Measurements from ENCODE around the gene IL17RE. TPM values are rescaled to one million over a fixed set of nuclear protein-coding genes. Genes with fewer than 3 reads are reported as not detected.
A peak's percentile ranks its signal among the peaks of the same experiment; 100 is the strongest.

The IL17RE gene
- total and polyA plus RNA-seq, 9 of the 15 experiments (the other 6 are each of a cell fraction or from before 2014, with no cell fraction given) = 0.32 to 1.9 (median 0.51) TPM; not detected in 4

GRCh38 chr3:9933561-9934234 is 31.1 kb downstream of the IL17RE start, which contains the start of gene CRELD1 (continued):
- TF ChIP-seq, protein P1, sequence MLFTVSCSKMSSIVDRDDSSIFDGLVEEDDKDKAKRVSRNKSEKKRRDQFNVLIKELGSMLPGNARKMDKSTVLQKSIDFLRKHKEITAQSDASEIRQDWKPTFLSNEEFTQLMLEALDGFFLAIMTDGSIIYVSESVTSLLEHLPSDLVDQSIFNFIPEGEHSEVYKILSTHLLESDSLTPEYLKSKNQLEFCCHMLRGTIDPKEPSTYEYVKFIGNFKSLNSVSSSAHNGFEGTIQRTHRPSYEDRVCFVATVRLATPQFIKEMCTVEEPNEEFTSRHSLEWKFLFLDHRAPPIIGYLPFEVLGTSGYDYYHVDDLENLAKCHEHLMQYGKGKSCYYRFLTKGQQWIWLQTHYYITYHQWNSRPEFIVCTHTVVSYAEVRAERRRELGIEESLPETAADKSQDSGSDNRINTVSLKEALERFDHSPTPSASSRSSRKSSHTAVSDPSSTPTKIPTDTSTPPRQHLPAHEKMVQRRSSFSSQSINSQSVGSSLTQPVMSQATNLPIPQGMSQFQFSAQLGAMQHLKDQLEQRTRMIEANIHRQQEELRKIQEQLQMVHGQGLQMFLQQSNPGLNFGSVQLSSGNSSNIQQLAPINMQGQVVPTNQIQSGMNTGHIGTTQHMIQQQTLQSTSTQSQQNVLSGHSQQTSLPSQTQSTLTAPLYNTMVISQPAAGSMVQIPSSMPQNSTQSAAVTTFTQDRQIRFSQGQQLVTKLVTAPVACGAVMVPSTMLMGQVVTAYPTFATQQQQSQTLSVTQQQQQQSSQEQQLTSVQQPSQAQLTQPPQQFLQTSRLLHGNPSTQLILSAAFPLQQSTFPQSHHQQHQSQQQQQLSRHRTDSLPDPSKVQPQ (CRISPR knock-in tag; IDR thresholded peaks at IDR 0.05; ENCODE audit: borderline replicate concordance) = no peak
- TF ChIP-seq RFX1 (IDR thresholded peaks at IDR 0.05) (no peak), TEAD1 (CRISPR knock-in tag; IDR thresholded peaks at IDR 0.05) (peak in 1 of 2 experiments; percentile 83; a peak in 1 of 4 replicates), NR3C1 (CRISPR knock-in tag; IDR thresholded peaks at IDR 0.05) (peak; percentile 73; the same call in 1 of the 2 replicates), POLR2G (IDR thresholded peaks at IDR 0.05; ENCODE audit: low read depth, low read length) (peak; percentile 87), ERF (CRISPR knock-in tag; IDR thresholded peaks at IDR 0.05) (0 out of 2 replicates have a peak, but pooled peaks have one; percentile 71), VEZF1 (CRISPR knock-in tag; IDR thresholded peaks at IDR 0.05) (peak; percentile 82), DDX20 (tag; IDR thresholded peaks at IDR 0.05; ENCODE audit: low read depth) (no peak), BCOR (IDR thresholded peaks at IDR 0.05) (no peak), ELF4 (CRISPR knock-in tag; IDR thresholded peaks at IDR 0.05) (0 out of 2 replicates have a peak, but pooled peaks have one; percentile 43), ETV1 (tag; conservative IDR thresholded peaks at IDR 0.05; ENCODE audit: low read depth) (peak; percentile 87), ZNF589 (CRISPR knock-in tag; IDR thresholded peaks at IDR 0.05; ENCODE audit: low read depth) (peak; percentile 57; the same call in 1 of the 2 replicates), ZNF584 (CRISPR knock-in tag; IDR thresholded peaks at IDR 0.05; ENCODE audit: low read depth) (no peak), MCM7 (IDR thresholded peaks at IDR 0.05) (no peak)
- TF ChIP-seq, protein P2, sequence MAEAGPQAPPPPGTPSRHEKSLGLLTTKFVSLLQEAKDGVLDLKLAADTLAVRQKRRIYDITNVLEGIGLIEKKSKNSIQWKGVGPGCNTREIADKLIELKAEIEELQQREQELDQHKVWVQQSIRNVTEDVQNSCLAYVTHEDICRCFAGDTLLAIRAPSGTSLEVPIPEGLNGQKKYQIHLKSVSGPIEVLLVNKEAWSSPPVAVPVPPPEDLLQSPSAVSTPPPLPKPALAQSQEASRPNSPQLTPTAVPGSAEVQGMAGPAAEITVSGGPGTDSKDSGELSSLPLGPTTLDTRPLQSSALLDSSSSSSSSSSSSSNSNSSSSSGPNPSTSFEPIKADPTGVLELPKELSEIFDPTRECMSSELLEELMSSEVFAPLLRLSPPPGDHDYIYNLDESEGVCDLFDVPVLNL (CRISPR knock-in tag; IDR thresholded peaks at IDR 0.05; ENCODE audit: low read depth) = 0 out of 2 replicates have a peak, but pooled peaks have one; percentile 72
- TF ChIP-seq, protein P3, sequence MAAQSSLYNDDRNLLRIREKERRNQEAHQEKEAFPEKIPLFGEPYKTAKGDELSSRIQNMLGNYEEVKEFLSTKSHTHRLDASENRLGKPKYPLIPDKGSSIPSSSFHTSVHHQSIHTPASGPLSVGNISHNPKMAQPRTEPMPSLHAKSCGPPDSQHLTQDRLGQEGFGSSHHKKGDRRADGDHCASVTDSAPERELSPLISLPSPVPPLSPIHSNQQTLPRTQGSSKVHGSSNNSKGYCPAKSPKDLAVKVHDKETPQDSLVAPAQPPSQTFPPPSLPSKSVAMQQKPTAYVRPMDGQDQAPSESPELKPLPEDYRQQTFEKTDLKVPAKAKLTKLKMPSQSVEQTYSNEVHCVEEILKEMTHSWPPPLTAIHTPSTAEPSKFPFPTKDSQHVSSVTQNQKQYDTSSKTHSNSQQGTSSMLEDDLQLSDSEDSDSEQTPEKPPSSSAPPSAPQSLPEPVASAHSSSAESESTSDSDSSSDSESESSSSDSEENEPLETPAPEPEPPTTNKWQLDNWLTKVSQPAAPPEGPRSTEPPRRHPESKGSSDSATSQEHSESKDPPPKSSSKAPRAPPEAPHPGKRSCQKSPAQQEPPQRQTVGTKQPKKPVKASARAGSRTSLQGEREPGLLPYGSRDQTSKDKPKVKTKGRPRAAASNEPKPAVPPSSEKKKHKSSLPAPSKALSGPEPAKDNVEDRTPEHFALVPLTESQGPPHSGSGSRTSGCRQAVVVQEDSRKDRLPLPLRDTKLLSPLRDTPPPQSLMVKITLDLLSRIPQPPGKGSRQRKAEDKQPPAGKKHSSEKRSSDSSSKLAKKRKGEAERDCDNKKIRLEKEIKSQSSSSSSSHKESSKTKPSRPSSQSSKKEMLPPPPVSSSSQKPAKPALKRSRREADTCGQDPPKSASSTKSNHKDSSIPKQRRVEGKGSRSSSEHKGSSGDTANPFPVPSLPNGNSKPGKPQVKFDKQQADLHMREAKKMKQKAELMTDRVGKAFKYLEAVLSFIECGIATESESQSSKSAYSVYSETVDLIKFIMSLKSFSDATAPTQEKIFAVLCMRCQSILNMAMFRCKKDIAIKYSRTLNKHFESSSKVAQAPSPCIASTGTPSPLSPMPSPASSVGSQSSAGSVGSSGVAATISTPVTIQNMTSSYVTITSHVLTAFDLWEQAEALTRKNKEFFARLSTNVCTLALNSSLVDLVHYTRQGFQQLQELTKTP (IDR thresholded peaks at IDR 0.05; ENCODE audit: low read depth in 1 of 2, partially characterized antibody in 2 of 2) = no peak
- TF ChIP-seq, protein P4, sequence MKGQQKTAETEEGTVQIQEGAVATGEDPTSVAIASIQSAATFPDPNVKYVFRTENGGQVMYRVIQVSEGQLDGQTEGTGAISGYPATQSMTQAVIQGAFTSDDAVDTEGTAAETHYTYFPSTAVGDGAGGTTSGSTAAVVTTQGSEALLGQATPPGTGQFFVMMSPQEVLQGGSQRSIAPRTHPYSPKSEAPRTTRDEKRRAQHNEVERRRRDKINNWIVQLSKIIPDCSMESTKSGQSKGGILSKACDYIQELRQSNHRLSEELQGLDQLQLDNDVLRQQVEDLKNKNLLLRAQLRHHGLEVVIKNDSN (CRISPR knock-in tag; IDR thresholded peaks at IDR 0.05) = peak; percentile 77

All from K562 (cell line).